ENCODE data around the gene PMAIP1. TPM values are rescaled to one million over a fixed set of nuclear protein-coding genes. Genes with fewer than 3 reads are reported as not detected.

PMAIP1 gene
- total RNA-seq, 1 donor from 2014 or later: 12.6 TPM

- Mint-ChIP-seq H3K9me3 (ENCODE audit: unreplicated experiment) (peaks cover 2% of the 10 kb centered on the region), H3K4me3 (ENCODE audit: unreplicated experiment) (no peak overlapping the region), H3K27ac (ENCODE audit: unreplicated experiment) (no peak overlapping the region), H3K36me3 (ENCODE audit: unreplicated experiment) (no peaks in the 10 kb centered on the region), H3K27me3 (ENCODE audit: unreplicated experiment) (peaks cover 3% of the 10 kb centered on the region), H3K4me1 (ENCODE audit: low read depth, unreplicated experiment) (peaks cover 17% of the 10 kb centered on the region)
- DNase-seq: no peak
- TF ChIP-seq, protein P1, sequence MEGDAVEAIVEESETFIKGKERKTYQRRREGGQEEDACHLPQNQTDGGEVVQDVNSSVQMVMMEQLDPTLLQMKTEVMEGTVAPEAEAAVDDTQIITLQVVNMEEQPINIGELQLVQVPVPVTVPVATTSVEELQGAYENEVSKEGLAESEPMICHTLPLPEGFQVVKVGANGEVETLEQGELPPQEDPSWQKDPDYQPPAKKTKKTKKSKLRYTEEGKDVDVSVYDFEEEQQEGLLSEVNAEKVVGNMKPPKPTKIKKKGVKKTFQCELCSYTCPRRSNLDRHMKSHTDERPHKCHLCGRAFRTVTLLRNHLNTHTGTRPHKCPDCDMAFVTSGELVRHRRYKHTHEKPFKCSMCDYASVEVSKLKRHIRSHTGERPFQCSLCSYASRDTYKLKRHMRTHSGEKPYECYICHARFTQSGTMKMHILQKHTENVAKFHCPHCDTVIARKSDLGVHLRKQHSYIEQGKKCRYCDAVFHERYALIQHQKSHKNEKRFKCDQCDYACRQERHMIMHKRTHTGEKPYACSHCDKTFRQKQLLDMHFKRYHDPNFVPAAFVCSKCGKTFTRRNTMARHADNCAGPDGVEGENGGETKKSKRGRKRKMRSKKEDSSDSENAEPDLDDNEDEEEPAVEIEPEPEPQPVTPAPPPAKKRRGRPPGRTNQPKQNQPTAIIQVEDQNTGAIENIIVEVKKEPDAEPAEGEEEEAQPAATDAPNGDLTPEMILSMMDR (IDR thresholded peaks at IDR 0.05; ENCODE audit: partially characterized antibody, unreplicated experiment): no peak
These were observed 19.2 kb downstream of the PMAIP1 start for GRCh38 chr18:59918997-59919396.

DNA sequence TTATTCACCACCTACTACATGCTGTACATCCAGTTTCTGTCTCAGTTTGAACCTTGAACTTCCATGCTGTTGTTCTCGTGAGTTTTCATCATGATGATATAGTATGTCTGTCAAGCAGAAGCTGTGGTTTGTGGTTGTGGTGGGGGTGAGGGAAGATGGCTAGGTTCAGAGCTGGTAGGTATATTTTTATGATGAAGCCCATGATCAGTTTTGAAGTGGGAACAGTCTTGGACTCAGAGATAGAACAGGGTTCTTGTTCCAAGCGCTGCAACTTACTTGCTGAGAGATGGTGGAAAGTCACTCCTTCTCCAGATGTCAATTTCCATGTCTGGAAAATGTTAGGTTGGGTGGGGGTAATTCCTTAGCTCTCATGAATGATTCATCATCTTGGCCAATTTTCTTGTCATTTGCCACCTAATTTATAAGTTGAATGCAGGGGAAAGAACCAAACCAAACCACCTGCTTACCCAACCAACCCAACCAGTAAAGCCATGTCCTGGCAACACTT lies 21.6 kb downstream of the PMAIP1 start:
- H3K9me3 Mint-ChIP-seq (ENCODE audit: unreplicated experiment): no peaks in the 10 kb centered on the region

GRCh38 chr18:59923539-59924196 lies 23.9 kb downstream of the PMAIP1 start:
- H3K27ac Mint-ChIP-seq (ENCODE audit: unreplicated experiment): peak overlapping the region; percentile 57
- DNase-seq: no peak
- peaks cover 12% of the 10 kb centered on the region for H3K4me1 Mint-ChIP-seq (ENCODE audit: low read depth, unreplicated experiment)
- H3K36me3 Mint-ChIP-seq (ENCODE audit: unreplicated experiment): no peaks in the 10 kb centered on the region
- H3K27me3 Mint-ChIP-seq (ENCODE audit: unreplicated experiment): no peaks in the 10 kb centered on the region
- H3K4me3 Mint-ChIP-seq (ENCODE audit: unreplicated experiment): peak overlapping the region; percentile 43
- TF ChIP-seq, protein P1 (IDR thresholded peaks at IDR 0.05; ENCODE audit: partially characterized antibody, unreplicated experiment): no peak
- no peaks in the 10 kb centered on the region for H3K9me3 Mint-ChIP-seq (ENCODE audit: unreplicated experiment)

More for the DNA sequence above, 21.6 kb downstream of the PMAIP1 start:
- no peaks in the 10 kb centered on the region for H3K36me3 Mint-ChIP-seq (ENCODE audit: unreplicated experiment)
- peaks cover 18% of the 10 kb centered on the region for H3K4me1 Mint-ChIP-seq (ENCODE audit: low read depth, unreplicated experiment)
- H3K4me3 Mint-ChIP-seq (ENCODE audit: unreplicated experiment): no peak overlapping the region
- DNase-seq: no peak
- H3K27me3 Mint-ChIP-seq (ENCODE audit: unreplicated experiment): peaks cover 3% of the 10 kb centered on the region
- H3K27ac Mint-ChIP-seq (ENCODE audit: unreplicated experiment): no peak overlapping the region
- TF ChIP-seq, protein P1 (IDR thresholded peaks at IDR 0.05; ENCODE audit: partially characterized antibody, unreplicated experiment): no peak

DNA sequence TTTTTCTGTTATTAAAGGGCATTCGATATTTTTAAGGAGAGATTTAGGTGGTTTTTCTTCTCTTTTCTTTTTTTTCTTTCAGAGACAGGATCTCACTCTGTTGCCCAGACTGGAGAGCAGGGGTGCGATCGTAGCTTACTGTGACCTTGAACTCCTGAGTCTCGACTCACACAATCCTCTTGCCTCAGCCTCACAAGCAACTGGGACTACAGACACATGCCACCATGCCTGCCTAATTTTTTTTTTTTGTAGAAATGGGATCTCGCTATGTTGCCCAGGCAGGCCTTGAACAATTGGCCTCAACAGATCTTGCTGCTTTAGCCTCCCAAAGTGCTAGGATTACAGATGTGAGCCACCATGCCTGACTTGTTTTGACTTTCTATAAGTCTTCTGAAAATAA lies 26.3 kb downstream of the PMAIP1 start:
- DNase-seq: no peak
- TF ChIP-seq, protein P1 (IDR thresholded peaks at IDR 0.05; ENCODE audit: partially characterized antibody, unreplicated experiment): no peak
- Mint-ChIP-seq H3K27ac (ENCODE audit: unreplicated experiment) (no peak overlapping the region), H3K9me3 (ENCODE audit: unreplicated experiment) (no peaks in the 10 kb centered on the region), H3K4me3 (ENCODE audit: unreplicated experiment) (no peak overlapping the region), H3K4me1 (ENCODE audit: low read depth, unreplicated experiment) (peaks cover 11% of the 10 kb centered on the region), H3K36me3 (ENCODE audit: unreplicated experiment) (no peaks in the 10 kb centered on the region), H3K27me3 (ENCODE audit: unreplicated experiment) (no peaks in the 10 kb centered on the region)

DNA sequence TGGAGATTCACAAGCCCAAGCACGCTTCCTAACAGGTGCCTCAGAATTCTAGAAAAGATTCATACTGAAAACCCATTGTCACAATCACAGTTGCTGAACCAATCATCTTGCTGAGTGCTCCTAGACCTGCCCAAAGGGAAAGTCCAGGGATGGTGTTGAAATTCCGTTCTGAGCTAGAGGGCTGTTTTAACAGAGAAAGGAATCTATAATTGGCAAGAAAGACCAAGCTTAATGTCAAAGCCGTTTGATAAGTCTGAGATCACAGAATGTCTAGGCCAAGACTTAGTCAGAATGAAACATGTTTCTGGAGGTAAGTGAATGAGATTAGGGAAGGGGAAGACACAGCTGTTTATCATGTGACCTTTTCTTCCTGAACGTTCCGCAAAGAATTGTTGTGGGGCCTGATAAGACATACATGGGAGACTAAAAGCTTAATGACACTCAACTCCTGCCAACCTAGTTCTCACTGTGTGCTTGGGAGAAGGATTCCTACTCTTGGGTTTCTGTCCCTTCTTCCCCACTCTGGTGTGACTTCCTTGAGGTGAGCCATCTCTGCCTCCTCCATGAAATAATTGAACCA lies 27.5 kb downstream of the PMAIP1 start:
- H3K4me1 Mint-ChIP-seq (ENCODE audit: low read depth, unreplicated experiment): peaks cover 13% of the 10 kb centered on the region
- TF ChIP-seq, protein P1 (IDR thresholded peaks at IDR 0.05; ENCODE audit: partially characterized antibody, unreplicated experiment): no peak
- H3K36me3 Mint-ChIP-seq (ENCODE audit: unreplicated experiment): no peaks in the 10 kb centered on the region
- no peak for DNase-seq
- no peaks in the 10 kb centered on the region for H3K9me3 Mint-ChIP-seq (ENCODE audit: unreplicated experiment)
- H3K27me3 Mint-ChIP-seq (ENCODE audit: unreplicated experiment): no peaks in the 10 kb centered on the region
- no peak overlapping the region for H3K27ac Mint-ChIP-seq (ENCODE audit: unreplicated experiment)
- no peak overlapping the region for H3K4me3 Mint-ChIP-seq (ENCODE audit: unreplicated experiment)
